Neural progenitor cell (in vitro differentiated cells): ENCODE data around the gene GRB2.

Experiments used
- CTCF ChIP-seq: fragments of 200-600 bp; sonication (generic); IDR thresholded peaks from 2 replicates; pipeline ENCODE4 v1.5.1; 2017; ENCODE audit warnings: antibody characterized with exemption, mild to moderate bottlenecking
- EZH2 ChIP-seq: fragments of 200-600 bp; sonication (generic); IDR thresholded peaks from 2 replicates; pipeline ENCODE4 v1.6.1; 2017; ENCODE audit warnings: antibody characterized with exemption, mild to moderate bottlenecking, moderate library complexity
- EZH2phosphoT487 ChIP-seq: fragments of 200-600 bp; sonication (generic); IDR thresholded peaks from 2 replicates; pipeline ENCODE4 v1.6.1; 2017; ENCODE audit warnings: antibody characterized with exemption

GRCh38 chr17:75361996-75362395, 43.5 kb downstream of the GRB2 start:
- no peak for TF ChIP-seq CTCF
- TF ChIP-seq EZH2phosphoT487: no peak
- TF ChIP-seq EZH2: no peak
